Liver (tissue), 3 donors: Measurements from ENCODE around the gene TJP1.

Source experiments
- CTCF ChIP-seq: fragments of 150-350 bp; IDR thresholded peaks from 2 replicates; pipeline ENCODE4 v1.5.1; 2017; ENCODE audit warnings: improper control_type of control experiment, low read depth, low read length; ENCODE audit not compliant: missing input control
- FOXA1 ChIP-seq: IDR thresholded peaks from 2 replicates; pipeline ENCODE4 v1.6.1; 2016; ENCODE audit warnings: antibody characterized with exemption
- HNF4G ChIP-seq: IDR thresholded peaks from 2 replicates; pipeline ENCODE4 v1.6.1; 2016; ENCODE audit warnings: antibody characterized with exemption
- JUND ChIP-seq, 2 donors: IDR thresholded peaks; 2 replicates each; pipeline ENCODE4 v1.6.1; 2016; ENCODE audit warnings: antibody characterized with exemption in 2 of 2
- MAX ChIP-seq: IDR thresholded peaks from 2 replicates; pipeline ENCODE4 v1.6.1; 2016; ENCODE audit warnings: antibody characterized with exemption
- SP1 ChIP-seq: IDR thresholded peaks from 2 replicates; pipeline ENCODE4 v1.6.1; 2018; ENCODE audit warnings: antibody characterized with exemption, mild to moderate bottlenecking
- ZBTB33 ChIP-seq: IDR thresholded peaks from 2 replicates; pipeline ENCODE4 v1.6.1; 2016; ENCODE audit warnings: antibody characterized with exemption
- donor health status: healthy.
- donor health status: healthy.

- TF ChIP-seq HNF4G (no peak), CTCF (no peak), MAX (no peak), SP1 (no peak), FOXA1 (no peak), JUND (IDR thresholded peaks at IDR 0.05) (no peak), ZBTB33 (no peak)
Observed at GRCh38 chr15:29669823-29670222, 152.4 kb downstream of the TJP1 start.
